Measurements from ENCODE around the gene FAM120B.
A peak's percentile ranks its signal among the peaks of the same experiment; 100 is the strongest.

FAM120B gene

DNA sequence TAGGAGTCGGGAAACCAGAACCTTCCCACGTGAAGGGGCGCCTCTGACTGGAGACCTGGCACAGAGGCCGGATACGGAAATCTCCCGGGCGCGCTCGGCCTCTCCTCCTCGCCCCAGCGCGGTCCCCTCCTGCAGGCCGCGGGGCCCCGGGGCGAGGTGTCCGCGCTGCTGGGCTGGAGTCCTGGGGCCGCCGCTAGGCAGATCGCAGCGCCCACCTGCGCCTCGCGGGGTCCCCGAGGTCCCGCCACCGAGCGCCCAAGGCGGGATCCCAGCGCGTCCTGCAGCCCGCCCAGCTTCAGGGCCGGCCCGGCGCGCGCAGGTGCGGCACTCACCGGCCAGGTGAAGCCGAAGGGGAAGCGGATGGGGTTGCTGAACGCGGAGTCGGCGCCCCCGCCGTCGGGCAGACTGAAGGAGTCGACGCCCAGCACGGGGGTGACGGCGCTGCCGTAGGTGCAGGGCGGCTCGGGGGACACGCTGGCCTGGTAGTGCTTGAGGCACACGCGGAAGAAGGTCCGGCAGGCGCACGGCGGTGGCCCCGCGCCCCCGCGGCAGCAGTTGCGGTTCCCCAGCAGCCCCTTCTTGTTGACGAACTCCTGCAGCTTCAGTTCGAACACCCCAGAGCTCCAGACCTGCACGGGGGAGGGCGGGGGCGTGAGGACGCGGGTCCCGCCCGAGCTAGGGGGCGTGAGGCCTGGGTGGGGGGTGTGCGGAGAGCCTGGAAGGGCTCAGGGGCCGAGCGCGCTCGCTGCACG is 17.2 kb upstream of the FAM120B start:
- no peak for DNase-seq (ENCODE audit: low spot score)
- no peak for TF ChIP-seq CTCF (IDR thresholded peaks at IDR 0.05; ENCODE audit: extremely low read depth, missing control alignments)

DNA sequence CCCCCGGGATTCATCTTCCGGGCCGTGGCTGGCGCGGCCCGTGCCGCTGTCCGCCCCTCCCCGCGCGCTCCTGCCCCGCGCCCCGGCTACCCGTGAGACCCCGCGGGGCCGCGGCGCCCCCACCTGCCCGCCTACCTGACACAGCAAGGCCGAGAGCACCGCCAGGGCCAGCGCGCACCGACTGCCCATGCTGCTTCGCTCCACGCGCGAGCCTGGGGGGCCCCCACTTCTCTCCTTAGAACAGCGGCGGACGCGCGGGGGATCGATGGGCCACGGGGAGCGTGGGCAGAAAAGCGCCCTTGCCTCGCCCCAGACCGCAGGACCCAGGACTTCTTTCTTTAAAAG is 16.6 kb upstream of the FAM120B start:
- DNase-seq (ENCODE audit: low spot score) = no peak

GRCh38 chr6:170290296-170291128 is 16.0 kb upstream of the FAM120B start, which contains the start of gene DLL1:
TSS of gene DLL1 (minus strand) at chr6:170291078. CDS start at chr6:170290139, 939 bp downstream.
- DNase-seq (ENCODE audit: low spot score) = peak; percentile 67
- no peak for TF ChIP-seq CTCF (IDR thresholded peaks at IDR 0.05; ENCODE audit: extremely low read depth, missing control alignments)

More for the DNA sequence above, 16.6 kb upstream of the FAM120B start:
- peak; percentile 14 for TF ChIP-seq CTCF (IDR thresholded peaks at IDR 0.05; ENCODE audit: extremely low read depth, missing control alignments)

DNA sequence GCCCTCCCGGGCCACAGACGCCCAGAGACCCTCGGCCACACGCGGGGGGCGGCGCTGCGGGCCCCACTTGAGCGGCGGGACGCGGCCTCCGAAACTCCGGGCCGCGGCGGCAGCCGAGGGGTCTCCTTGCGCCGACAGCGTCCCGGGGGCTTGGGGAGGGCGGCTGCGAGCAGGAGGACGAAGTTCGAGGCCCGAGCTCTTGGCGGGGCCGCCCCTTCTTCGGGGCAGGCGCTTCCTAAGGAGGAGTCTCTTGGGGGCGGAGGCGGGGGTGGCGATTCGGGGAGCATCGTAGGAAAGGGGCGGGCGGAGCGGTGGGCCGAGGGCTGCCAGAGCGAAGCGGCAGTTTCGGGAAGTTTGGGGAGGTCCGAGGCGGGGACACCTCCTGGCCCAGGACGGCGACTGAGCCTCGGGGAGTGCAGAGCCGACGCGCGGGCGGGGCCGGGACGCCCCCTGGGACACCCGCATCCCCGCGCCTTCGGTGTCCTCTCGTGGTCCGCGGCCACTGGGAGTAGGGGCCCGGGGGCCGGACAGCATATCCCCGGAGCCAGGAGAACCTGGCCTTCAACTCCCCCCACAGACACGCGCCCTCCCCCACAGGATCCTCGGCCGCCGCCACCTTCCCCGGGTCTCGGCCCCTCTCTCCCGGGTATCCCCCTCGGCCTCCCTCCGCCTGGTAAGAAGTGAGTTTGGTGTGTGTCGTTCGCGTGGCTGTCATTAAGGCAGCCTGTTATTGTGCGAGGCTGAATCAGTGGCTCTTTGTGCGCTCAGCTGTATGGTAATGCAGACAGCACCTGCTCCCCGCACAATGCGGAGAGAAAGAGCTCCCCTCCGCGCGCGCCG is 15.1 kb upstream of the FAM120B start:
- peak; percentile 78 for DNase-seq (ENCODE audit: low spot score)
- TF ChIP-seq CTCF (IDR thresholded peaks at IDR 0.05; ENCODE audit: extremely low read depth, missing control alignments) = no peak

GRCh38 chr6:170292111-170292406 is 14.5 kb upstream of the FAM120B start:
- no peak for TF ChIP-seq CTCF (IDR thresholded peaks at IDR 0.05; ENCODE audit: extremely low read depth, missing control alignments)
- DNase-seq (ENCODE audit: low spot score) = no peak

DNA sequence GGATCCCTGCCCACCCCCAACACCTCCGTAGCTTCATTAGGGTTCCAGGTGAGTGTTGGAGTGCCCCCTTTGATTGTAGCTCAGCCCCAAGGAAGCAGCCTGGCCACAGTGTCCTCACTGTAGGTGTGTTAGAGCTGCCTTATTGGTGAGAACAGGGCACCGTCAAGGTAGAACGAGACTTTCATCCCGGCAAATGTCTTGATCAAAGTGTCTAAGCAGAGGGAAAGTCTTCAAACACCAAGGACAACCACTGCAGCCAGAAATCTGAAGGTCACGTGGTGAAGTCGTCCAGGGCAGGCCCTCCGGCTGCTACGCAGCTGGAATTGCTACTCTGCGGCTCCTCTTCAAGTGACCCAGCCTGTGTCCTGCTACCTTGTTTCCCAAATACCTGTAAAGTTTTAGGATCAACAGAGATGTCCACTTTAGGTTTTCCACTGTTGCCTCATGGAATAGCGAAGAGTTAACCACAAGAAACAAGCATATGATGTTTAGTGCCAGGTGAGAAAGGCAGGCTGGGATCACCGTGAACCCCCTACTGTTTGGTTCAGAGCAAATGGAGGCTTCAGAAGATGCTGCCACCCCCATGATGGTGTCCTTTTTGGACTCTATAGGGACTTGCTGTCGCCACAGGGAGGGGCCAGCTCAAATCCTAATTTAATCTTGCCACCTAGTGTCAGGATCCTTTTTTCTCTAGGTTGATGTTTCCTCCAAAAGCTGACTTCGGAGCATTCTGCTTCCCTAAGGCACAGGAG is 14.0 kb upstream of the FAM120B start:
- no peak for TF ChIP-seq CTCF (IDR thresholded peaks at IDR 0.05; ENCODE audit: extremely low read depth, missing control alignments)
- peak; percentile 70 for DNase-seq (ENCODE audit: low spot score)

All from GM20000 (cell line).